ENCODE data around the gene RMI1.

GRCh38 chr9:83966209-83966582 is 14.4 kb upstream of the RMI1 start:
- TF ChIP-seq CTCF (IDR thresholded peaks at IDR 0.05) (no peak), POLR2A (IDR thresholded peaks at IDR 0.05) (no peak), EP300 (IDR thresholded peaks at IDR 0.05) (no peak)

Data from tibial nerve (tissue), 4 donors.